Activated effector memory CD4-positive, alpha-beta T cell treated with Interleukin-2 at 50 U/mL for 16 hours (primary cell): ENCODE measurements around the gene ARMC5.

Experiments
- DNase-seq: peaks from one replicate; pipeline ENCODE4 v3.0.0-alpha.2; 2020

ARMC5 gene

GRCh38 chr16:31461921-31462804 is 2.9 kb downstream of the ARMC5 start:
- DNase-seq, result no peak

GRCh38 chr16:31464348-31464769 is 5.1 kb downstream of the ARMC5 start:
- no peak for DNase-seq

GRCh38 chr16:31464781-31465260 is 5.5 kb downstream of the ARMC5 start:
- DNase-seq, result no peak

GRCh38 chr16:31465788-31466370 is 6.6 kb downstream of the ARMC5 start:
- DNase-seq, result no peak

GRCh38 chr16:31466381-31466841 is 7.1 kb downstream of the ARMC5 start:
- DNase-seq, result no peak

- DNase-seq, result no peak
Measured at GRCh38 chr16:31467151-31467773, 8.0 kb downstream of the ARMC5 start.

GRCh38 chr16:31467858-31468257 is 8.6 kb downstream of the ARMC5 start:
- no peak for DNase-seq

GRCh38 chr16:31470615-31471014 is 11.3 kb downstream of the ARMC5 start:
- DNase-seq, result no peak

- DNase-seq, result no peak
Measured at GRCh38 chr16:31471241-31471874, 12.1 kb downstream of the ARMC5 start.

GRCh38 chr16:31471875-31472708 is 12.8 kb downstream of the ARMC5 start, which contains the start of gene TGFB1I1:
TGFB1I1 (plus strand) TSS chr16:31472152; CDS start chr16:31472189, 37 bp downstream.
- no peak for DNase-seq

GRCh38 chr16:31472709-31473203 is 13.5 kb downstream of the ARMC5 start:
- no peak for DNase-seq

- no peak for DNase-seq
Measured at GRCh38 chr16:31473264-31473984, 14.1 kb downstream of the ARMC5 start.

GRCh38 chr16:31474173-31474714 is 14.9 kb downstream of the ARMC5 start:
- no peak for DNase-seq

GRCh38 chr16:31474773-31475738 is 15.8 kb downstream of the ARMC5 start:
- DNase-seq, result no peak

- DNase-seq, result no peak
Measured at GRCh38 chr16:31475946-31476302, 16.6 kb downstream of the ARMC5 start.

GRCh38 chr16:31476303-31477219 is 17.3 kb downstream of the ARMC5 start:
- DNase-seq, result peak; percentile 82

GRCh38 chr16:31477220-31478216 is 18.2 kb downstream of the ARMC5 start:
- DNase-seq, result peak; percentile 19
